Panc1 (cell line): ENCODE measurements around the gene DAO. TPM values are rescaled to one million over a fixed set of nuclear protein-coding genes. Genes with fewer than 3 reads are reported as not detected.

ENCODE experiments used
- ATAC-seq: fragments of 200-7000 bp; cut with Tn5 transposase; 2 replicates; pipeline ENCODE4 v1.9.1; 2020; ENCODE audit warnings: mild to moderate bottlenecking, moderate library complexity
- BruUV-seq: library from RNA; stranded (reverse); fragments of 400-500 nt; replicated peaks from 2 replicates; lab custom pipeline; 2021; lab: Mats Ljungman, UMichigan
- CTCF ChIA-PET: fragments of 300-600 bp; sonication (Branson Sonifier 250); formaldehyde crosslinking; loops from one replicate; lab custom pipeline; 2022; ENCODE audit warnings: antibody characterized with exemption; lab: Charles Lee
- POLR2A ChIA-PET: fragments of 300-600 bp; sonication (Branson Sonifier 250); formaldehyde crosslinking; loops from one replicate; lab custom pipeline; 2022; ENCODE audit warnings: antibody characterized with exemption; lab: Charles Lee
- DNase-seq: peaks from one replicate; pipeline ENCODE4 v3.0.0-alpha.2; 2010; ENCODE audit warnings: low read depth, low spot score
- H3K27ac ChIP-seq: 2 replicates; pipeline ENCODE4 v1.5.1; 2011; ENCODE audit warnings: mild to moderate bottlenecking, low read length, inconsistent platforms
- H3K27me3 ChIP-seq: fragments of 200-500 bp; sonication (Bioruptor generic); 2 replicates; pipeline ENCODE4 v1.6.0; 2014; ENCODE audit warnings: low read length, inconsistent platforms; ENCODE audit not compliant: control insufficient read depth, insufficient read depth
- H3K36me3 ChIP-seq: fragments of 200-500 bp; sonication (Bioruptor generic); 2 replicates; pipeline ENCODE4 v1.5.1; 2014; ENCODE audit warnings: inconsistent platforms, mild to moderate bottlenecking, low read length, moderate library complexity; ENCODE audit not compliant: control insufficient read depth, insufficient read depth
- H3K4me1 ChIP-seq: 2 replicates; pipeline ENCODE4 v1.5.1; 2011; ENCODE audit warnings: inconsistent platforms, mild to moderate bottlenecking, low read length, moderate library complexity; ENCODE audit not compliant: control insufficient read depth, insufficient read depth
- H3K4me3 ChIP-seq, 2 experiments: 2 replicates each; pipeline ENCODE4 v1.5.1; 2011 to 2012; ENCODE audit warnings: low read depth in 2 of 2, low read length in 2 of 2, mild to moderate bottlenecking in 2 of 2, inconsistent platforms in 1 of 2, moderate library complexity in 1 of 2
- H3K9me3 ChIP-seq: fragments of 200-500 bp; sonication (Bioruptor generic); 2 replicates; pipeline ENCODE4 v1.5.1; 2014; ENCODE audit warnings: low read depth, mild to moderate bottlenecking, inconsistent platforms, low read length, moderate library complexity; ENCODE audit not compliant: control insufficient read depth, insufficient read depth
- POLR2AphosphoS5 ChIP-seq: IDR thresholded peaks from 2 replicates; pipeline ENCODE4 v1.6.1; 2012; ENCODE audit warnings: mild to moderate bottlenecking, low read depth, low read length, moderate library complexity
- SIN3A ChIP-seq: IDR thresholded peaks from 2 replicates; pipeline ENCODE4 v1.6.1; 2012; ENCODE audit warnings: low read depth, mild to moderate bottlenecking, low read length, moderate library complexity, borderline replicate concordance; ENCODE audit not compliant: insufficient read depth
- TCF7L2 ChIP-seq: IDR thresholded peaks from 2 replicates; pipeline ENCODE4 v1.6.1; 2011; ENCODE audit warnings: mild to moderate bottlenecking, low read depth, low read length, inconsistent platforms
- in situ Hi-C: cut with HindIII; loops from 2 replicates; pipeline ENCODE4 v1.10.0; 2016; ENCODE audit warnings: low sequenced_read_pairs, low pct_unique_long_range_greater_than_20kb
- intact Hi-C: fragments of 100-400 bp; cut with micrococcal nuclease; formaldehyde crosslinking; loops from one replicate; pipeline ENCODE4 v1.10.0; 2022; ENCODE audit not compliant: unreplicated experiment
- total RNA-seq: library from RNA; stranded (reverse); gene quantifications from one replicate; pipeline ENCODE4 v1.2.1, GENCODE V29; 2021; ENCODE audit not compliant: unreplicated experiment
- TF ChIP-seq, protein P1 (sequence below): fragments of 450-650 bp; IDR thresholded peaks from 2 replicates; pipeline ENCODE4 v1.5.1; 2017; ENCODE audit warnings: mild to moderate bottlenecking
- TF ChIP-seq, protein P2 (sequence below), 2 experiments: IDR thresholded peaks; 2 replicates each; pipeline ENCODE4 v1.6.1; 2011 to 2012; ENCODE audit warnings: low read depth in 2 of 2, control low read depth in 1 of 2, low read length in 1 of 2, mild to moderate bottlenecking in 1 of 2, moderate library complexity in 1 of 2; ENCODE audit not compliant: insufficient read depth in 1 of 2

DAO gene
- total RNA-seq, 1 experiment from 2014 or later, result not detected

DNA sequence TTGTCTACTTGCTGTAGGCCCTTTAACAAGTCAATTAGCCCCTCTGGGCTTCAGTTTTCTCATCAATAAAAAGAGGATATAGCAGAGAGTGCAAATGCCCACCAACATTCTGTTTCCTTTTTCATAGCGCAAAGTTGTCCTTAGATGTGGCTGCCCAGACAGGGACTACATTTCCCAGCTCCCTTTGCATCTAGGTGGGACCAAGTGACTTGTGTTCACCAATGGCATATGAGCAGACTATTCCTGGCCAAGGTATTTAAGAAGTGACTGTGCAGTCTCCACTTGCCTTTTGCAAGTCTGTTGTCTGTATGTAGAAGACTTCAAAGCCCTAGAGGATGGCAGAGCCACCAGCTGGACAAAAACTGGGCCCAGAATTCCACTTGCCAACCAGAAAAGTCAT is 59.7 kb downstream of the DAO start:
- in situ Hi-C loops, result no loop called here
- Histone ChIP-seq H3K27me3 (no peaks in the 10 kb centered on the region; the same call in 1 of the 2 replicates), H3K9me3 (no peaks in the 10 kb centered on the region), H3K36me3 (no peaks in the 10 kb centered on the region), H3K4me3 (no peak overlapping the region), H3K4me1 (no peaks in the 10 kb centered on the region), H3K27ac (no peak overlapping the region)
- ATAC-seq (peak; percentile 80; the same call in 1 of the 2 replicates), DNase-seq (no peak)
- no TSS peak for BruUV-seq
- CTCF ChIA-PET, result interaction anchor here (2.2 kb wide), 1 partner anchor 11 kb away, joined by 7 read pairs; no protein-coding TSS in a partner anchor
- intact Hi-C loops, result no loop called here
- POLR2A ChIA-PET, result no interaction called here
- TF ChIP-seq, protein P1, sequence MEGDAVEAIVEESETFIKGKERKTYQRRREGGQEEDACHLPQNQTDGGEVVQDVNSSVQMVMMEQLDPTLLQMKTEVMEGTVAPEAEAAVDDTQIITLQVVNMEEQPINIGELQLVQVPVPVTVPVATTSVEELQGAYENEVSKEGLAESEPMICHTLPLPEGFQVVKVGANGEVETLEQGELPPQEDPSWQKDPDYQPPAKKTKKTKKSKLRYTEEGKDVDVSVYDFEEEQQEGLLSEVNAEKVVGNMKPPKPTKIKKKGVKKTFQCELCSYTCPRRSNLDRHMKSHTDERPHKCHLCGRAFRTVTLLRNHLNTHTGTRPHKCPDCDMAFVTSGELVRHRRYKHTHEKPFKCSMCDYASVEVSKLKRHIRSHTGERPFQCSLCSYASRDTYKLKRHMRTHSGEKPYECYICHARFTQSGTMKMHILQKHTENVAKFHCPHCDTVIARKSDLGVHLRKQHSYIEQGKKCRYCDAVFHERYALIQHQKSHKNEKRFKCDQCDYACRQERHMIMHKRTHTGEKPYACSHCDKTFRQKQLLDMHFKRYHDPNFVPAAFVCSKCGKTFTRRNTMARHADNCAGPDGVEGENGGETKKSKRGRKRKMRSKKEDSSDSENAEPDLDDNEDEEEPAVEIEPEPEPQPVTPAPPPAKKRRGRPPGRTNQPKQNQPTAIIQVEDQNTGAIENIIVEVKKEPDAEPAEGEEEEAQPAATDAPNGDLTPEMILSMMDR, result no peak
- TF ChIP-seq SIN3A, result no peak
- TF ChIP-seq POLR2AphosphoS5, result no peak
- TF ChIP-seq TCF7L2, result no peak
- TF ChIP-seq, protein P2, sequence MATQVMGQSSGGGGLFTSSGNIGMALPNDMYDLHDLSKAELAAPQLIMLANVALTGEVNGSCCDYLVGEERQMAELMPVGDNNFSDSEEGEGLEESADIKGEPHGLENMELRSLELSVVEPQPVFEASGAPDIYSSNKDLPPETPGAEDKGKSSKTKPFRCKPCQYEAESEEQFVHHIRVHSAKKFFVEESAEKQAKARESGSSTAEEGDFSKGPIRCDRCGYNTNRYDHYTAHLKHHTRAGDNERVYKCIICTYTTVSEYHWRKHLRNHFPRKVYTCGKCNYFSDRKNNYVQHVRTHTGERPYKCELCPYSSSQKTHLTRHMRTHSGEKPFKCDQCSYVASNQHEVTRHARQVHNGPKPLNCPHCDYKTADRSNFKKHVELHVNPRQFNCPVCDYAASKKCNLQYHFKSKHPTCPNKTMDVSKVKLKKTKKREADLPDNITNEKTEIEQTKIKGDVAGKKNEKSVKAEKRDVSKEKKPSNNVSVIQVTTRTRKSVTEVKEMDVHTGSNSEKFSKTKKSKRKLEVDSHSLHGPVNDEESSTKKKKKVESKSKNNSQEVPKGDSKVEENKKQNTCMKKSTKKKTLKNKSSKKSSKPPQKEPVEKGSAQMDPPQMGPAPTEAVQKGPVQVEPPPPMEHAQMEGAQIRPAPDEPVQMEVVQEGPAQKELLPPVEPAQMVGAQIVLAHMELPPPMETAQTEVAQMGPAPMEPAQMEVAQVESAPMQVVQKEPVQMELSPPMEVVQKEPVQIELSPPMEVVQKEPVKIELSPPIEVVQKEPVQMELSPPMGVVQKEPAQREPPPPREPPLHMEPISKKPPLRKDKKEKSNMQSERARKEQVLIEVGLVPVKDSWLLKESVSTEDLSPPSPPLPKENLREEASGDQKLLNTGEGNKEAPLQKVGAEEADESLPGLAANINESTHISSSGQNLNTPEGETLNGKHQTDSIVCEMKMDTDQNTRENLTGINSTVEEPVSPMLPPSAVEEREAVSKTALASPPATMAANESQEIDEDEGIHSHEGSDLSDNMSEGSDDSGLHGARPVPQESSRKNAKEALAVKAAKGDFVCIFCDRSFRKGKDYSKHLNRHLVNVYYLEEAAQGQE (IDR thresholded peaks at IDR 0.05; ENCODE audit: insufficient read depth in 1 of 2, low read depth in 2 of 2, low read length in 1 of 2), result no peak

DNA sequence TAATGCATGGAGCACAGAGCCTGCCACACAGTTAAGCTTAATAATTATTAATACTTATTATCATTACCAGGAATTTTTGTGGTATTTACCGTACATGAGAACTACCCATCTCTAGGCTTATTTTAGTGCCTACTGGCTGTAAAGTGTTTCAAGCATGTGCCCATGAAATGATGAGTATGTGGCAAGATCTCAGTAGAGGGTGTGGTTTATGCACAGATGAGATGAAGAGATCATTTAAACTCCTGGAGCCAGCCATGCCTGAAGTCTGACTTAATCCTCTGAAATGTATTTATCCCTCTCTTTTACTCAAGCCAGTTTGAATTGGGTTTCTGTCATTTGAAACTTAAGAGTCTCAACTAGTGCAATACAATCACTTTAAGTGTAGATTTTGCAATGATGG is 60.2 kb downstream of the DAO start:
- no peak for TF ChIP-seq SIN3A
- no peak for TF ChIP-seq POLR2AphosphoS5
- TF ChIP-seq, protein P1, result no peak
- TF ChIP-seq, protein P2 (IDR thresholded peaks at IDR 0.05; ENCODE audit: insufficient read depth in 1 of 2, low read depth in 2 of 2, low read length in 1 of 2), result no peak
- TF ChIP-seq TCF7L2, result no peak
- CTCF ChIA-PET, result interaction anchor here (2.2 kb wide), 1 partner anchor 10 kb away, joined by 7 read pairs; no protein-coding TSS in a partner anchor
- no peak for DNase-seq
- H3K36me3 ChIP-seq, result no peaks in the 10 kb centered on the region
- ATAC-seq, result no peak
- no peak overlapping the region for H3K4me3 ChIP-seq
- no peak overlapping the region for H3K27ac ChIP-seq
- H3K9me3 ChIP-seq, result no peaks in the 10 kb centered on the region
- in situ Hi-C loops, result no loop called here
- POLR2A ChIA-PET, result no interaction called here
- BruUV-seq, result no TSS peak
- H3K27me3 ChIP-seq, result no peaks in the 10 kb centered on the region; the same call in 1 of the 2 replicates
- no peaks in the 10 kb centered on the region for H3K4me1 ChIP-seq
- intact Hi-C loops, result no loop called here
